NCI-H2227 treated with DMSO at 0.1 percent for 48 hours (cell line): Measurements from ENCODE around the gene IFNA1.
"Not testable (repeated sequence)": the region's sequence is repeated elsewhere in the genome, so short reads cannot be mapped to it uniquely, and the experiment has no call there.

Experiments
- DNase-seq: peaks from one replicate; lab custom pipeline; 2025; lab: John Stamatoyannopoulos, UW

Gene IFNA1

DNA sequence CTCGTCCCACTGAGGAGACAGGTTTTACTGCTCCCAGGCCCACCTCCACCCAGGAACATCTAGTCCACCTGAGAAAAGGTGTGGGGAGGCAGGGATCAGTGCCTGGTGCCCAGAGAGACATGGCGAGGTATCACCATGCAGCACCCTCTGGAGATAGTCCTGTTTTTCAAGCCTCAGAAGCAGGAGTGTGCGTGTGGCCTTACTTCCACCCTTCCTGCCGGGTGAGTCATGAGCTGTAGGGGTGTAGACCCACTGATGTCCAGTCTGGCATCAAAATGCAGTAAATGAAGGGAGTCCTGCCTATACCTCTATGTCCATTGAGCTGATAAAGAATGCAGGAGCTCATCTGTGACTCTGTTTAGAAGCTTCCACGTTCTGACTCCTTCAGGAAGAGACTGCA, 9.1 kb downstream of the IFNA1 start:
- not testable (repeated sequence) for DNase-seq

DNA sequence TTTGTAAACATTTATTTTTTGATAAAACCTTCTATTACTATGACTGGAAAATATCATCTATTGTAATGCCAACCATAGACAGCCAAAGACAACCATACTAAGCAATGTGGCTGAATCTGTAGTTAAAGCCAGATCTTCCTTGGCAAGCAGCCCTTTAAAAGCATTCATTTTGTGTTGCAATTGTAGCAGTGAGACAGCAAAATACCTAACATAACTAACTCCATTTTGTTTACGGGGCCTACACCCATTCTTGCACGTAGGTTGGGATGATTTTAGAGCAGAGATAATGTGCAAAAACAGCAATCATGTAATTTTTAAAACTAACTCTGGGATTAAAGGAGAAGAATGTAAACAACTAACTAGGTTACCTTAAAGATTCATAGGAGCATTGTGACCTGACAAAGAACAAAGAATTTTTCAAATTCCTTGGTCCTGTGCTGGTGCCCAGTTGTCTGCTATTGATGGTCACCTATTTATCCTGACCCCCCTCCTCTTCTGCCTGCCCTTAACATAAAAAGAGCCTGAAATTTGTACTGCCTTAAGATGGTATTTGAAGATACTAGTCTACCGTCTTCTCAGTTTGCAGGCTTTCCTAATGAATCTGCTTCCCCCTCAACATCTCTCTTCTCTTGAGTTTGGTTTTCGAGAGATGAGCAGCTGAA, 10.6 kb downstream of the IFNA1 start:
- DNase-seq = no peak

DNA sequence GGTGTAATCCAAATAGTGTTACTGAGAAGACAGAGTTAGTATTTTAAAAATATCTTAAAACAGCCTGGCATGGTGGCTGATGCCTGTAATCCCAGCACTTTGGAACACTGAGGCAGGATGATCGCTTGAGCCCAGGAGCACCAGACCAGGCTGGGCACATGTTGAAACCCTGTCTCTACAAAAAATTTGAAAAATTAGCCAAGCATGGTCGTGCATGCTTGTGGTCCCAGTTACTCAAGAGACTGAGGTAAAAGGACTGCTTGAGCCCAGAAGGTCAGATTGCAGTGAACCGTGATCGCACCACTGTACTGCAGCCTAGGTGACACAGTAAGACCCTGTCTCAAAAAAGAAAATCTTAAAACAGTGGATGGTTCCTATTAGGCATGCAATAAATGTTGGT, 12.4 kb downstream of the IFNA1 start:
- DNase-seq = no peak

DNA sequence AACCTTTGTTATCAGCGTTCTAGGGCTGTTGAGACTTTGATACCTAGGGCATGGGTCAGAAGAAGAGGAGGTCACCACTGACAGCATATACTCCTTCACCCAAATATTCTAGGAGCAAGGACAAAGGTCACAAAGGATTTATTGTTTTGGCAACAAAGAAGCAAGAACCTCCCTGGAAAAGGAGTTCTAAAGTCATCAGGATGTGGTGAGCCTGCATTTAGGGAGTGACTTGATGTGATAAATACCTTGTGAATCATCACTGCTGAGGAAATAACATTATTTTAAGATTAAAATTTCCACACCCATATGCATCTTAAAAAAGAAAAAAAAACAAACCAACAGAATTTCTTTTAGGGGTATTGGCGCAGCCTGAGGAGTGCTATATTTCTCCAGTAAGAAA, 13.9 kb downstream of the IFNA1 start:
- no peak for DNase-seq

- DNase-seq = peak; percentile 4
Measured at GRCh38 chr9:21455320-21455719, 15.1 kb downstream of the IFNA1 start.

- no peak for DNase-seq
Measured at GRCh38 chr9:21461377-21461776, 21.1 kb downstream of the IFNA1 start.

- DNase-seq = no peak
Measured at GRCh38 chr9:21465138-21465537, 24.9 kb downstream of the IFNA1 start.

DNA sequence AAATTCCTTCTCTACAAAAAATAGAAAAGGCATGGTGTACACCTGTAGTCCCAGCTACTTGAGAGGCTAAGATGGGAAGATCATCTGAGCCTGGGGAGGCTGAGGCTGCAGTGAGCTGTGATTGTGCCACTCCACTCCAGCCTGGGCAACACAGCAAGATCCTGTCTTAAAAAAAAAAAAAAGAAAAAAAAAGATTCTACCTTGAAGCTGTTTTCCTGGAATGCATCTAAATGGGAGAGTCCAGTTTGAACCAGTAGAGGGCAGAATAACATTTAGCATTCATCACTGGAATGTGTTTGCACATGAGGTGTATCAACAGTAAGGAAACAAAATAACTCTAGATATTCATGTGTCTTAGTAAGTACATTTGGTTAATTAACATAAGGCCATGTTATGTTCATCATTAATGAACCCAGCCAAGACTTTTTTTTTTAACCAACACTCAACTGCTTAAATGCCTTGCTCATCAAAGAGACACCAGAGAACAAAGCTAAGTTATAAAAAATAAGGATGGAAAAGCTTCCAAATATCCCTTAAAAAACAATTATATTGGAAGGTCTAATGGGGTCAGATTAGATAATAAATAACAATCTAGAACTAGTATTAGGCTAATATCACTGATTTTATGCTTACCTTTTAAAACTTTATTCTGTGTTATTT, 25.8 kb downstream of the IFNA1 start:
- no peak for DNase-seq

GRCh38 chr9:21470126-21470525, 29.9 kb downstream of the IFNA1 start:
- no peak for DNase-seq

GRCh38 chr9:21473236-21473635, 33.0 kb downstream of the IFNA1 start:
- no peak for DNase-seq

- DNase-seq = no peak
Measured at GRCh38 chr9:21477466-21477865, 37.2 kb downstream of the IFNA1 start.

- DNase-seq = no peak
Measured at GRCh38 chr9:21479152-21479702, 39.0 kb downstream of the IFNA1 start.

GRCh38 chr9:21481470-21482056, 41.3 kb downstream of the IFNA1 start:
- no peak for DNase-seq

- DNase-seq = no peak
Measured at GRCh38 chr9:21482213-21482612, 42.0 kb downstream of the IFNA1 start, which contains the start of gene IFNE. IFNE (minus strand) TSS chr9:21482313; CDS start chr9:21481694, 619 bp downstream.
